A673 (cell line): ENCODE results near the gene CCNYL1. TPM values are rescaled to one million over a fixed set of nuclear protein-coding genes. Genes with fewer than 3 reads are reported as not detected.
"Not testable (repeated sequence)": the region's sequence is repeated elsewhere in the genome, so short reads cannot be mapped to it uniquely, and the experiment has no call there.

Experiments used
- BruUV-seq: library from RNA; stranded (reverse); fragments of 400-500 nt; replicated peaks from 2 replicates; lab custom pipeline; 2021; lab: Mats Ljungman, UMichigan
- CTCF ChIA-PET: fragments of 300-600 bp; sonication (Branson Sonifier 250); formaldehyde crosslinking; loops from one replicate; lab custom pipeline; 2022; ENCODE audit warnings: antibody characterized with exemption; lab: Charles Lee
- POLR2A ChIA-PET: fragments of 300-600 bp; sonication (Branson Sonifier 250); formaldehyde crosslinking; loops from one replicate; lab custom pipeline; 2022; ENCODE audit warnings: antibody characterized with exemption; ENCODE audit not compliant: low non-redundant PET; lab: Charles Lee
- DNase-seq: peaks from one replicate; pipeline ENCODE4 v3.0.0-alpha.2; 2015; ENCODE audit warnings: low spot score
- H3K27ac ChIP-seq: fragments of 200-600 bp; sonication (generic); 2 replicates; pipeline ENCODE4 v1.5.1; 2016; ENCODE audit warnings: mixed run types, low read depth, mild to moderate bottlenecking, mixed read lengths, antibody characterized with exemption, low read length; ENCODE audit not compliant: poor library complexity, severe bottlenecking
- H3K27me3 ChIP-seq: fragments of 200-600 bp; sonication (generic); replicated peaks from 2 replicates; pipeline ENCODE4 v1.6.1; 2017; ENCODE audit warnings: mixed run types, low read depth, mild to moderate bottlenecking, mixed read lengths, antibody characterized with exemption, low read length; ENCODE audit not compliant: insufficient read depth, poor library complexity
- H3K36me3 ChIP-seq: fragments of 200-600 bp; sonication (generic); 2 replicates; pipeline ENCODE4 v1.6.1; 2016; ENCODE audit warnings: mixed run types, mild to moderate bottlenecking, mixed read lengths, antibody characterized with exemption, low read length; ENCODE audit not compliant: insufficient read depth, poor library complexity, severe bottlenecking
- H3K4me1 ChIP-seq: fragments of 200-600 bp; sonication (generic); 2 replicates; pipeline ENCODE4 v1.6.1; 2017; ENCODE audit warnings: mixed run types, mild to moderate bottlenecking, mixed read lengths, antibody characterized with exemption, low read length; ENCODE audit not compliant: insufficient read depth, poor library complexity, severe bottlenecking
- H3K4me3 ChIP-seq: fragments of 200-600 bp; sonication (generic); 2 replicates; pipeline ENCODE4 v1.5.1; 2016; ENCODE audit warnings: low read depth, mixed run types, mild to moderate bottlenecking, mixed read lengths, low read length; ENCODE audit not compliant: poor library complexity, severe bottlenecking
- H3K9me3 ChIP-seq: fragments of 200-600 bp; sonication (generic); 2 replicates; pipeline ENCODE4 v1.6.1; 2016; ENCODE audit warnings: mixed run types, low read depth, mild to moderate bottlenecking, mixed read lengths, antibody characterized with exemption, low read length; ENCODE audit not compliant: poor library complexity, severe bottlenecking
- CTCF ChIP-seq: fragments of 300-800, 200-600 bp; sonication (generic); conservative IDR thresholded peaks from 2 replicates; pipeline ENCODE4 v1.5.1; 2017; ENCODE audit warnings: low read depth, mild to moderate bottlenecking, antibody characterized with exemption, low read length, moderate library complexity, mixed read lengths
- EZH2 ChIP-seq: fragments of 200-600 bp; sonication (generic); IDR thresholded peaks from 2 replicates; pipeline ENCODE4 v1.6.1; 2017; ENCODE audit warnings: borderline replicate concordance, low read depth, mild to moderate bottlenecking, mixed read lengths, antibody characterized with exemption, low read length; ENCODE audit not compliant: poor library complexity, severe bottlenecking
- intact Hi-C: fragments of 100-400 bp; cut with micrococcal nuclease; formaldehyde crosslinking; loops from one replicate; pipeline ENCODE4 v1.10.0; 2022; ENCODE audit not compliant: unreplicated experiment
- total RNA-seq: library from RNA; stranded (reverse); gene quantifications from 2 replicates; pipeline ENCODE4 v1.2.3, GENCODE V29; 2021

The CCNYL1 gene
- total RNA-seq, 1 experiment from 2014 or later, result 12.8 TPM

GRCh38 chr2:207722773-207723424 is 11.5 kb downstream of the CCNYL1 start:
- H3K4me1 ChIP-seq, result no peaks in the 10 kb centered on the region
- TF ChIP-seq CTCF, result no peak
- TF ChIP-seq EZH2, result no peak
- no TSS peak for BruUV-seq
- H3K27ac ChIP-seq, result no peak overlapping the region
- no peaks in the 10 kb centered on the region for H3K27me3 ChIP-seq
- intact Hi-C loops, result no loop called here
- CTCF ChIA-PET, result no interaction called here
- POLR2A ChIA-PET, result no interaction called here
- H3K36me3 ChIP-seq, result no peaks in the 10 kb centered on the region
- no peak overlapping the region for H3K4me3 ChIP-seq
- no peaks in the 10 kb centered on the region for H3K9me3 ChIP-seq
- no peak for DNase-seq

DNA sequence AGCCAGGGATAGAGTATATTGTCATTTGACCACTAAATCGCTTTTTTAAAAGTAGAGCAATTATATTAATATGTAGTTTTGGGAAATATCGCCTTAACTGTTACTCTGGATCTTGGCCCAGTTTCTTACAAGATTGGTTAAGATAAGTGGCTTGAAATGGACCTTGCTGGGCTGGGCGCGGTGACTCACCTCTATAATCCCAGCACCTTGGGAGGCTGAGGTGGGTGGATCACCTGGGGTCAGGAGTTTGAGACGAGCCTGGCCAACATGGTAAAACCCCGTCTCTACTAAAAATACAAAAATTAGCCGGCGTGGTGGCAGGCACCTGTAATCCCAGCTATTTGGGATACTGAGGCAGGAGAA is 12.0 kb downstream of the CCNYL1 start:
- intact Hi-C loops, DNase-seq, H3K27me3 ChIP-seq, CTCF ChIA-PET, H3K4me3 ChIP-seq, H3K9me3 ChIP-seq, H3K4me1 ChIP-seq, H3K27ac ChIP-seq, POLR2A ChIA-PET, H3K36me3 ChIP-seq, BruUV-seq: not testable (repeated sequence)

DNA sequence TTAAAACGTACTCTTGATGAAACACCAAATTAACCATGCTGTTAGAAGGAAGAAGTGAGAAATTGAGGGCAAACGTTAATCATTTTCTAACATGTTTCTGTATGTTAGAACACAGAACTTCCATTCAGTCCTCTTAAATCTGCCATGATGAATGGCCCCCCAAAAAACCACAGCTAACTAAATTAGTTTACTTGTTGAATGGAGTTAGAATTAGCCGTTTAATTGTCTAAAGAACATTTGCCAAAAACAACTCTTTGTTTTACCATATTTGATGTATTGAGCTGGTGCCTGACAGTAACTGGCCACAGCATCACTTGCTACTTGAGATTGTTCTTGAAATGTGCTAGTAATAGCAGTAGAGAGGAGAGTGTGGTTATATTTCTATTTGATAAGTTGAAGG is 12.7 kb downstream of the CCNYL1 start:
- intact Hi-C loops, result no loop called here
- no TSS peak for BruUV-seq
- Histone ChIP-seq H3K9me3 (no peaks in the 10 kb centered on the region), H3K4me1 (no peaks in the 10 kb centered on the region), H3K27ac (no peak overlapping the region), H3K36me3 (no peaks in the 10 kb centered on the region), H3K27me3 (no peaks in the 10 kb centered on the region), H3K4me3 (no peak overlapping the region)
- no peak for TF ChIP-seq EZH2
- TF ChIP-seq CTCF, result no peak
- ChIA-PET CTCF (no interaction called here), POLR2A (no interaction called here)
- DNase-seq, result no peak

- H3K4me1 ChIP-seq, result no peaks in the 10 kb centered on the region
- DNase-seq, result no peak
- no peak overlapping the region for H3K4me3 ChIP-seq
- POLR2A ChIA-PET, result no interaction called here
- BruUV-seq, result no TSS peak
- no peak for TF ChIP-seq CTCF
- no peak for TF ChIP-seq EZH2
- no peaks in the 10 kb centered on the region for H3K27me3 ChIP-seq
- H3K36me3 ChIP-seq, result no peaks in the 10 kb centered on the region
- H3K27ac ChIP-seq, result no peak overlapping the region
- H3K9me3 ChIP-seq, result no peaks in the 10 kb centered on the region
- intact Hi-C loops, result no loop called here
- CTCF ChIA-PET, result no interaction called here
These were observed 14.6 kb downstream of the CCNYL1 start for GRCh38 chr2:207725873-207726578.
